Panc1 (cell line): ENCODE results near the gene GRK3. TPM values are rescaled to one million over a fixed set of nuclear protein-coding genes. Genes with fewer than 3 reads are reported as not detected.

Experiments
- ATAC-seq: fragments of 200-7000 bp; cut with Tn5 transposase; 2 replicates; pipeline ENCODE4 v1.9.1; 2020; ENCODE audit warnings: mild to moderate bottlenecking, moderate library complexity
- BruUV-seq: library from RNA; stranded (reverse); fragments of 400-500 nt; replicated peaks from 2 replicates; lab custom pipeline; 2021; lab: Mats Ljungman, UMichigan
- CTCF ChIA-PET: fragments of 300-600 bp; sonication (Branson Sonifier 250); formaldehyde crosslinking; loops from one replicate; lab custom pipeline; 2022; ENCODE audit warnings: antibody characterized with exemption; lab: Charles Lee
- POLR2A ChIA-PET: fragments of 300-600 bp; sonication (Branson Sonifier 250); formaldehyde crosslinking; loops from one replicate; lab custom pipeline; 2022; ENCODE audit warnings: antibody characterized with exemption; lab: Charles Lee
- DNase-seq: peaks from one replicate; pipeline ENCODE4 v3.0.0-alpha.2; 2010; ENCODE audit warnings: low read depth, low spot score
- H3K27ac ChIP-seq: 2 replicates; pipeline ENCODE4 v1.5.1; 2011; ENCODE audit warnings: mild to moderate bottlenecking, low read length, inconsistent platforms
- H3K27me3 ChIP-seq: fragments of 200-500 bp; sonication (Bioruptor generic); 2 replicates; pipeline ENCODE4 v1.6.0; 2014; ENCODE audit warnings: low read length, inconsistent platforms; ENCODE audit not compliant: control insufficient read depth, insufficient read depth
- H3K36me3 ChIP-seq: fragments of 200-500 bp; sonication (Bioruptor generic); 2 replicates; pipeline ENCODE4 v1.5.1; 2014; ENCODE audit warnings: inconsistent platforms, mild to moderate bottlenecking, low read length, moderate library complexity; ENCODE audit not compliant: control insufficient read depth, insufficient read depth
- H3K4me1 ChIP-seq: 2 replicates; pipeline ENCODE4 v1.5.1; 2011; ENCODE audit warnings: inconsistent platforms, mild to moderate bottlenecking, low read length, moderate library complexity; ENCODE audit not compliant: control insufficient read depth, insufficient read depth
- H3K4me3 ChIP-seq, 2 experiments: 2 replicates each; pipeline ENCODE4 v1.5.1; 2011 to 2012; ENCODE audit warnings: low read depth in 2 of 2, low read length in 2 of 2, mild to moderate bottlenecking in 2 of 2, inconsistent platforms in 1 of 2, moderate library complexity in 1 of 2
- H3K9me3 ChIP-seq: fragments of 200-500 bp; sonication (Bioruptor generic); 2 replicates; pipeline ENCODE4 v1.5.1; 2014; ENCODE audit warnings: low read depth, mild to moderate bottlenecking, inconsistent platforms, low read length, moderate library complexity; ENCODE audit not compliant: control insufficient read depth, insufficient read depth
- POLR2AphosphoS5 ChIP-seq: IDR thresholded peaks from 2 replicates; pipeline ENCODE4 v1.6.1; 2012; ENCODE audit warnings: mild to moderate bottlenecking, low read depth, low read length, moderate library complexity
- SIN3A ChIP-seq: IDR thresholded peaks from 2 replicates; pipeline ENCODE4 v1.6.1; 2012; ENCODE audit warnings: low read depth, mild to moderate bottlenecking, low read length, moderate library complexity, borderline replicate concordance; ENCODE audit not compliant: insufficient read depth
- TCF7L2 ChIP-seq: IDR thresholded peaks from 2 replicates; pipeline ENCODE4 v1.6.1; 2011; ENCODE audit warnings: mild to moderate bottlenecking, low read depth, low read length, inconsistent platforms
- in situ Hi-C: cut with HindIII; loops from 2 replicates; pipeline ENCODE4 v1.10.0; 2016; ENCODE audit warnings: low sequenced_read_pairs, low pct_unique_long_range_greater_than_20kb
- intact Hi-C: fragments of 100-400 bp; cut with micrococcal nuclease; formaldehyde crosslinking; loops from one replicate; pipeline ENCODE4 v1.10.0; 2022; ENCODE audit not compliant: unreplicated experiment
- total RNA-seq: library from RNA; stranded (reverse); gene quantifications from one replicate; pipeline ENCODE4 v1.2.1, GENCODE V29; 2021; ENCODE audit not compliant: unreplicated experiment
- TF ChIP-seq, protein P1 (sequence below): fragments of 450-650 bp; IDR thresholded peaks from 2 replicates; pipeline ENCODE4 v1.5.1; 2017; ENCODE audit warnings: mild to moderate bottlenecking
- TF ChIP-seq, protein P2 (sequence below), 2 experiments: IDR thresholded peaks; 2 replicates each; pipeline ENCODE4 v1.6.1; 2011 to 2012; ENCODE audit warnings: low read depth in 2 of 2, control low read depth in 1 of 2, low read length in 1 of 2, mild to moderate bottlenecking in 1 of 2, moderate library complexity in 1 of 2; ENCODE audit not compliant: insufficient read depth in 1 of 2

The GRK3 gene
- total RNA-seq, 1 experiment from 2014 or later, result 12.0 TPM

GRCh38 chr22:25645266-25645665 lies 80.8 kb downstream of the GRK3 start:
- POLR2A ChIA-PET, result no interaction called here
- no peak overlapping the region for H3K27ac ChIP-seq

GRCh38 chr22:25645964-25646363 lies 81.5 kb downstream of the GRK3 start:
- no peak overlapping the region for H3K4me3 ChIP-seq
- in situ Hi-C loops, result no loop called here
- no peaks in the 10 kb centered on the region for H3K36me3 ChIP-seq
- no peaks in the 10 kb centered on the region for H3K4me1 ChIP-seq
- DNase-seq (no peak), ATAC-seq (no peak)
- H3K9me3 ChIP-seq, result no peaks in the 10 kb centered on the region
- ChIA-PET POLR2A (no interaction called here), CTCF (interaction anchor here (0.7 kb wide), 1 partner anchor 102 kb away, joined by 3 read pairs; no protein-coding TSS in a partner anchor)
- no peaks in the 10 kb centered on the region for H3K27me3 ChIP-seq
- no peak for TF ChIP-seq SIN3A
- TF ChIP-seq, protein P1, sequence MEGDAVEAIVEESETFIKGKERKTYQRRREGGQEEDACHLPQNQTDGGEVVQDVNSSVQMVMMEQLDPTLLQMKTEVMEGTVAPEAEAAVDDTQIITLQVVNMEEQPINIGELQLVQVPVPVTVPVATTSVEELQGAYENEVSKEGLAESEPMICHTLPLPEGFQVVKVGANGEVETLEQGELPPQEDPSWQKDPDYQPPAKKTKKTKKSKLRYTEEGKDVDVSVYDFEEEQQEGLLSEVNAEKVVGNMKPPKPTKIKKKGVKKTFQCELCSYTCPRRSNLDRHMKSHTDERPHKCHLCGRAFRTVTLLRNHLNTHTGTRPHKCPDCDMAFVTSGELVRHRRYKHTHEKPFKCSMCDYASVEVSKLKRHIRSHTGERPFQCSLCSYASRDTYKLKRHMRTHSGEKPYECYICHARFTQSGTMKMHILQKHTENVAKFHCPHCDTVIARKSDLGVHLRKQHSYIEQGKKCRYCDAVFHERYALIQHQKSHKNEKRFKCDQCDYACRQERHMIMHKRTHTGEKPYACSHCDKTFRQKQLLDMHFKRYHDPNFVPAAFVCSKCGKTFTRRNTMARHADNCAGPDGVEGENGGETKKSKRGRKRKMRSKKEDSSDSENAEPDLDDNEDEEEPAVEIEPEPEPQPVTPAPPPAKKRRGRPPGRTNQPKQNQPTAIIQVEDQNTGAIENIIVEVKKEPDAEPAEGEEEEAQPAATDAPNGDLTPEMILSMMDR, result no peak
- no TSS peak for BruUV-seq
- intact Hi-C loops, result no loop called here
- H3K27ac ChIP-seq, result no peak overlapping the region

More at GRCh38 chr22:25645266-25645665, 80.8 kb downstream of the GRK3 start:
- no peaks in the 10 kb centered on the region for H3K36me3 ChIP-seq
- CTCF ChIA-PET, result no interaction called here
- intact Hi-C loops, result no loop called here
- H3K27me3 ChIP-seq, result no peaks in the 10 kb centered on the region
- H3K9me3 ChIP-seq, result 0 out of 2 replicates have a peak, but pooled peaks cover under 1% of the 10 kb centered on the region
- ATAC-seq, result no peak
- H3K4me3 ChIP-seq, result no peak overlapping the region
- TF ChIP-seq, protein P2, sequence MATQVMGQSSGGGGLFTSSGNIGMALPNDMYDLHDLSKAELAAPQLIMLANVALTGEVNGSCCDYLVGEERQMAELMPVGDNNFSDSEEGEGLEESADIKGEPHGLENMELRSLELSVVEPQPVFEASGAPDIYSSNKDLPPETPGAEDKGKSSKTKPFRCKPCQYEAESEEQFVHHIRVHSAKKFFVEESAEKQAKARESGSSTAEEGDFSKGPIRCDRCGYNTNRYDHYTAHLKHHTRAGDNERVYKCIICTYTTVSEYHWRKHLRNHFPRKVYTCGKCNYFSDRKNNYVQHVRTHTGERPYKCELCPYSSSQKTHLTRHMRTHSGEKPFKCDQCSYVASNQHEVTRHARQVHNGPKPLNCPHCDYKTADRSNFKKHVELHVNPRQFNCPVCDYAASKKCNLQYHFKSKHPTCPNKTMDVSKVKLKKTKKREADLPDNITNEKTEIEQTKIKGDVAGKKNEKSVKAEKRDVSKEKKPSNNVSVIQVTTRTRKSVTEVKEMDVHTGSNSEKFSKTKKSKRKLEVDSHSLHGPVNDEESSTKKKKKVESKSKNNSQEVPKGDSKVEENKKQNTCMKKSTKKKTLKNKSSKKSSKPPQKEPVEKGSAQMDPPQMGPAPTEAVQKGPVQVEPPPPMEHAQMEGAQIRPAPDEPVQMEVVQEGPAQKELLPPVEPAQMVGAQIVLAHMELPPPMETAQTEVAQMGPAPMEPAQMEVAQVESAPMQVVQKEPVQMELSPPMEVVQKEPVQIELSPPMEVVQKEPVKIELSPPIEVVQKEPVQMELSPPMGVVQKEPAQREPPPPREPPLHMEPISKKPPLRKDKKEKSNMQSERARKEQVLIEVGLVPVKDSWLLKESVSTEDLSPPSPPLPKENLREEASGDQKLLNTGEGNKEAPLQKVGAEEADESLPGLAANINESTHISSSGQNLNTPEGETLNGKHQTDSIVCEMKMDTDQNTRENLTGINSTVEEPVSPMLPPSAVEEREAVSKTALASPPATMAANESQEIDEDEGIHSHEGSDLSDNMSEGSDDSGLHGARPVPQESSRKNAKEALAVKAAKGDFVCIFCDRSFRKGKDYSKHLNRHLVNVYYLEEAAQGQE (IDR thresholded peaks at IDR 0.05; ENCODE audit: insufficient read depth in 1 of 2, low read depth in 2 of 2, low read length in 1 of 2), result no peak
- TF ChIP-seq POLR2AphosphoS5 (no peak), SIN3A (no peak), TCF7L2 (no peak)
- TF ChIP-seq, protein P1, result no peak
- in situ Hi-C loops, result no loop called here
- H3K4me1 ChIP-seq, result no peaks in the 10 kb centered on the region
- no TSS peak for BruUV-seq
- no peak for DNase-seq
